Measurements from ENCODE around the gene LDHB.

- no peak for TF ChIP-seq SIN3A (IDR thresholded peaks at IDR 0.05; ENCODE audit: borderline replicate concordance, insufficient read depth, low read length)
- TF ChIP-seq POLR2AphosphoS5 (IDR thresholded peaks at IDR 0.05; ENCODE audit: low read depth, low read length) = no peak
These were observed 13.9 kb downstream of the LDHB start for GRCh38 chr12:21643758-21644157.

All from PFSK-1 (cell line).